CD14-positive monocyte (primary cell): ENCODE data around the gene CD81. TPM values are rescaled to one million over a fixed set of nuclear protein-coding genes. Genes with fewer than 3 reads are reported as not detected.
A peak's percentile ranks its signal among the peaks of the same experiment; 100 is the strongest.
"Not testable (repeated sequence)": the region's sequence is repeated elsewhere in the genome, so short reads cannot be mapped to it uniquely, and the experiment has no call there.

ENCODE experiments used
- DNase-seq, 3 donors: peaks; one replicate each; pipeline ENCODE4 v3.0.0-alpha.2; 2011 to 2022
- H2AFZ ChIP-seq: 2 replicates; pipeline ENCODE4 v1.6.0; 2012; ENCODE audit warnings: mild to moderate bottlenecking, low read depth, low read length, inconsistent platforms; ENCODE audit not compliant: insufficient read depth, poor library complexity, severe bottlenecking
- H3K27ac ChIP-seq, 2 donors: 1 replicate in 1 of 2; 2 replicates in 1 of 2; pipeline ENCODE4 v1.5.1; 2012 to 2013; ENCODE audit warnings: low read length in 2 of 2, control low read depth in 1 of 2, inconsistent platforms in 1 of 2, low read depth in 1 of 2, mild to moderate bottlenecking in 1 of 2
- H3K27me3 ChIP-seq, 2 donors: one replicate each; pipeline versions ENCODE4 v1.6.0 to v1.6.1; 2011 to 2013; ENCODE audit warnings: low read length in 2 of 2; ENCODE audit not compliant: control insufficient read depth in 2 of 2, insufficient read depth in 2 of 2
- H3K36me3 ChIP-seq, 2 donors: replicated peaks in 1 of 2; 1 replicate in 1 of 2; 2 replicates in 1 of 2; pipeline versions ENCODE4 v1.5.1 to v1.6.1; 2012 to 2013; ENCODE audit warnings: low read length in 2 of 2, control low read depth in 1 of 2, inconsistent platforms in 1 of 2, mild to moderate bottlenecking in 1 of 2; ENCODE audit not compliant: insufficient read depth in 2 of 2, control insufficient read depth in 1 of 2
- H3K4me1 ChIP-seq, 2 donors: 1 replicate in 1 of 2; 2 replicates in 1 of 2; pipeline versions ENCODE4 v1.5.1 to v1.6.1; 2012 to 2013; ENCODE audit warnings: low read length in 2 of 2, control low read depth in 1 of 2, inconsistent platforms in 1 of 2, mild to moderate bottlenecking in 1 of 2, moderate library complexity in 1 of 2; ENCODE audit not compliant: insufficient read depth in 2 of 2, control insufficient read depth in 1 of 2
- H3K4me2 ChIP-seq: replicated peaks from 2 replicates; pipeline ENCODE3; 2012; ENCODE audit warnings: low read length, moderate library complexity, mild to moderate bottlenecking; ENCODE audit not compliant: poor library complexity, severe bottlenecking; ENCODE audit errors: extremely low read depth
- H3K4me3 ChIP-seq, 3 experiments: fragments of 200-600 bp in 1 of 3; sonication (generic) in 1 of 3; replicated peaks in 1 of 3; 1 replicate in 2 of 3; 2 replicates in 1 of 3; pipeline ENCODE4 v1.5.1; 2011 to 2013; ENCODE audit warnings: low read length in 3 of 3, mild to moderate bottlenecking in 3 of 3, control low read depth in 2 of 3, low read depth in 2 of 3, inconsistent platforms in 1 of 3, moderate library complexity in 1 of 3
- H3K79me2 ChIP-seq: 2 replicates; pipeline ENCODE4 v1.6.0; 2012; ENCODE audit warnings: mild to moderate bottlenecking, control low read depth, inconsistent platforms, low read length, moderate library complexity; ENCODE audit not compliant: insufficient read depth
- H3K9ac ChIP-seq: 2 replicates; pipeline ENCODE4 v1.6.0; 2017; ENCODE audit warnings: low read length, mild to moderate bottlenecking; ENCODE audit not compliant: insufficient read depth, poor library complexity, severe bottlenecking
- H3K9me3 ChIP-seq, 2 donors: replicated peaks in 1 of 2; 1 replicate in 1 of 2; 2 replicates in 1 of 2; pipeline versions ENCODE4 v1.5.1 to v1.6.1; 2012 to 2013; ENCODE audit warnings: low read length in 2 of 2, control low read depth in 1 of 2; ENCODE audit not compliant: control insufficient read depth in 1 of 2, insufficient read depth in 1 of 2
- H4K20me1 ChIP-seq: 2 replicates; pipeline ENCODE4 v1.6.0; 2012; ENCODE audit warnings: mild to moderate bottlenecking, low read length, control low read depth, moderate library complexity; ENCODE audit not compliant: insufficient read depth
- H3K27ac Mint-ChIP-seq, 7 donors: one replicate each; pipeline ENCODE4 v1.8.0; 2020; ENCODE audit warnings: mild to moderate bottlenecking in 7 of 7, mixed read lengths in 7 of 7, moderate library complexity in 6 of 7, inconsistent platforms in 2 of 7
- H3K27me3 Mint-ChIP-seq, 3 donors: one replicate each; pipeline ENCODE4 v1.8.0; 2021 to 2022; ENCODE audit warnings: low read depth in 3 of 3, mild to moderate bottlenecking in 3 of 3, mixed read lengths in 3 of 3, moderate library complexity in 3 of 3, inconsistent platforms in 1 of 3
- H3K36me3 Mint-ChIP-seq, 2 donors: one replicate each; pipeline ENCODE4 v1.8.0; 2020; ENCODE audit warnings: mixed read lengths in 2 of 2, inconsistent platforms in 1 of 2, mild to moderate bottlenecking in 1 of 2
- H3K4me1 Mint-ChIP-seq: one replicate; pipeline ENCODE4 v1.8.0; 2020; ENCODE audit warnings: mild to moderate bottlenecking, mixed read lengths
- H3K4me3 Mint-ChIP-seq, 2 donors: one replicate each; pipeline ENCODE4 v1.8.0; 2020; ENCODE audit warnings: mild to moderate bottlenecking in 2 of 2, mixed read lengths in 2 of 2, moderate library complexity in 1 of 2
- H3K9me3 Mint-ChIP-seq, 7 donors: one replicate each; pipeline ENCODE4 v1.8.0; 2020 to 2022; ENCODE audit warnings: mixed read lengths in 7 of 7, mild to moderate bottlenecking in 6 of 7, moderate library complexity in 6 of 7, inconsistent platforms in 2 of 7
- CTCF ChIP-seq: fragments of 200-600 bp; IDR thresholded peaks from one replicate; pipeline ENCODE4 v1.8.0; 2022; ENCODE audit warnings: antibody characterized with exemption, mild to moderate bottlenecking
- WGBS: methylation state at CpG from one replicate; pipeline ENCODE4 v1.1.5; 2013; ENCODE audit warnings: missing lambda C conversion rate; ENCODE audit not compliant: insufficient coverage; 5-methylcytosine and 5-hydroxymethylcytosine counted together
- intact Hi-C, 2 donors: fragments of 100-400 bp; cut with micrococcal nuclease; formaldehyde crosslinking; loops; one replicate each; pipeline versions ENCODE4 v1.15.0 to v1.15.1; 2023
- polyA plus RNA-seq, 3 donors: library from polyadenylated mRNA; depleted of rRNA in 1 of 3; unstranded in 2 of 3; stranded (reverse) in 1 of 3; fragments of 300-500 nt in 2 of 3; fragments of >200 nt in 1 of 3; fragmentation: Illumina TruSeq in 2 of 3; gene quantifications; 1 replicate in 2 of 3; 2 replicates in 1 of 3; pipeline ENCODE4 v1.2.3, GENCODE V29; 2012 to 2021

The CD81 gene
- polyA plus RNA-seq, 3 donors: 3.2 to 74.9 (median 12.3) TPM

- WGBS: 94% methylated on average over 5 of the region's 6 CpGs
- H3K9ac ChIP-seq: no peak overlapping the region
- Mint-ChIP-seq H3K36me3 (peaks cover 0 to 5% of the 10 kb centered on the region in 2 donors), H3K9me3 (peaks cover 20 to 40% (median 37%) of the 10 kb centered on the region in 7 donors), H3K4me1 (peaks cover 4% of the 10 kb centered on the region), H3K27me3 (peaks cover 16 to 35% (median 22%) of the 10 kb centered on the region in 3 donors), H3K4me3 (no peak overlapping the region), H3K27ac (peak overlapping the region in 1 of 7 donors; percentile 33)
- H3K36me3 ChIP-seq: no peaks in the 10 kb centered on the region
- no peak overlapping the region for H3K4me2 ChIP-seq
- no peak overlapping the region for H3K27ac ChIP-seq
- H3K4me1 ChIP-seq: no peaks in the 10 kb centered on the region
- intact Hi-C loops: no loop called here
- no peak for DNase-seq
- H3K4me3 ChIP-seq: no peak overlapping the region
- no peaks in the 10 kb centered on the region for H3K79me2 ChIP-seq
- no peak for TF ChIP-seq CTCF
- no peaks in the 10 kb centered on the region for H4K20me1 ChIP-seq
- peaks cover 0 to 7% of the 10 kb centered on the region in 2 donors for H3K27me3 ChIP-seq
- no peak overlapping the region for H2AFZ ChIP-seq
- peaks cover 23 to 27% of the 10 kb centered on the region in 2 donors for H3K9me3 ChIP-seq
Observed at GRCh38 chr11:2330696-2331095, 46.4 kb upstream of the CD81 start.

- H3K27ac Mint-ChIP-seq: no peak overlapping the region
- TF ChIP-seq CTCF: no peak
- Histone ChIP-seq H3K4me1 (no peaks in the 10 kb centered on the region), H3K4me2 (no peak overlapping the region), H3K9me3 (peaks cover 23 to 26% of the 10 kb centered on the region in 2 donors), H2AFZ (no peak overlapping the region), H3K4me3 (no peak overlapping the region), H3K36me3 (no peaks in the 10 kb centered on the region), H3K9ac (no peak overlapping the region), H4K20me1 (no peaks in the 10 kb centered on the region), H3K27ac (no peak overlapping the region), H3K27me3 (peaks cover 0 to 11% of the 10 kb centered on the region in 2 donors), H3K79me2 (no peaks in the 10 kb centered on the region)
- WGBS: 100% methylated on average over 2 of the region's 5 CpGs
- DNase-seq: no peak
- H3K9me3 Mint-ChIP-seq: peaks cover 19 to 36% (median 33%) of the 10 kb centered on the region in 7 donors
- intact Hi-C loops: no loop called here
- H3K4me3 Mint-ChIP-seq: no peak overlapping the region
- peaks cover 4% of the 10 kb centered on the region for H3K4me1 Mint-ChIP-seq
- H3K36me3 Mint-ChIP-seq: peaks cover 0 to 5% of the 10 kb centered on the region in 2 donors
- H3K27me3 Mint-ChIP-seq: peaks cover 18 to 37% (median 22%) of the 10 kb centered on the region in 3 donors
Observed at GRCh38 chr11:2331404-2331803, 45.7 kb upstream of the CD81 start.

GRCh38 chr11:2332569-2332968 lies 44.5 kb upstream of the CD81 start:
- not testable (repeated sequence) for H3K36me3 Mint-ChIP-seq, DNase-seq

More at GRCh38 chr11:2332569-2332968, 44.5 kb upstream of the CD81 start:
- H3K36me3 ChIP-seq, H3K9ac ChIP-seq, H3K27ac ChIP-seq, H3K4me3 ChIP-seq, H3K4me2 ChIP-seq, H3K4me1 ChIP-seq, H4K20me1 ChIP-seq, H3K4me3 Mint-ChIP-seq, H2AFZ ChIP-seq, H3K79me2 ChIP-seq, H3K4me1 Mint-ChIP-seq, H3K27ac Mint-ChIP-seq, intact Hi-C loops: not testable (repeated sequence)
- Histone ChIP-seq H3K9me3 (peaks cover 23 to 26% of the 10 kb centered on the region in 2 donors), H3K27me3 (peaks cover 0 to 12% of the 10 kb centered on the region in 2 donors)
- no CpG with 5 or more reads among the region's 29 CpGs for WGBS
- Mint-ChIP-seq H3K9me3 (peaks cover 19 to 34% (median 28%) of the 10 kb centered on the region in 7 donors), H3K27me3 (peaks cover 18 to 38% (median 24%) of the 10 kb centered on the region in 3 donors)
